ENCODE measurements around the gene FRMD1. TPM values are rescaled to one million over a fixed set of nuclear protein-coding genes. Genes with fewer than 3 reads are reported as not detected.
A peak's percentile ranks its signal among the peaks of the same experiment; 100 is the strongest.

The FRMD1 gene
- polyA plus RNA-seq, 3 donors: 10.7 to 15.8 (median 13.4) TPM

DNA sequence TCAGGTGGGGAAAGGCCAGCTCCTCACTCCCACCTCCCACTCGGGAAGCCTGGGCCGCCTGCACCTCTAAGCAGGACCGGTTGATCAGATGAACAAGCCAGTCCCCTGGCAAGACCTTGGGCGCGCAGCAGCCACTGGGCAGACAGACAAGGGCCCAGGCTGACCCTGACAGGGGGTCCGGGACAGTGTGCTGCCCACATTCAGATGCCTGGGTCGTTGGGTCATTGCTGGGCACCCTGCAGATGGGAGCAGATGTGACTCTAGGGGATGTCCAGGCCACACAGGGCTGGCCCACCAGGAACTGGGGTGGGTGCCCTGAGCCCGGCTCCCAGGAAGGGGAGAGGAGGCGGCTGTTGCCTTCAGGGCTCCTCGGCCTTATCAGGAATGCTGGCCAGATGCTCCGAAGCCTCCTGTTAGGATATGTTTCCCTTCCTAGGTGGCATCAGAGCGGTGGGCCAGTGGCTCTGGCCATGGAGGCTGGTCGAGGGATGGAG, 17.3 kb upstream of the FRMD1 start:
- no peak for DNase-seq (ENCODE audit: low read depth in 3 of 3, low spot score in 2 of 3)

DNA sequence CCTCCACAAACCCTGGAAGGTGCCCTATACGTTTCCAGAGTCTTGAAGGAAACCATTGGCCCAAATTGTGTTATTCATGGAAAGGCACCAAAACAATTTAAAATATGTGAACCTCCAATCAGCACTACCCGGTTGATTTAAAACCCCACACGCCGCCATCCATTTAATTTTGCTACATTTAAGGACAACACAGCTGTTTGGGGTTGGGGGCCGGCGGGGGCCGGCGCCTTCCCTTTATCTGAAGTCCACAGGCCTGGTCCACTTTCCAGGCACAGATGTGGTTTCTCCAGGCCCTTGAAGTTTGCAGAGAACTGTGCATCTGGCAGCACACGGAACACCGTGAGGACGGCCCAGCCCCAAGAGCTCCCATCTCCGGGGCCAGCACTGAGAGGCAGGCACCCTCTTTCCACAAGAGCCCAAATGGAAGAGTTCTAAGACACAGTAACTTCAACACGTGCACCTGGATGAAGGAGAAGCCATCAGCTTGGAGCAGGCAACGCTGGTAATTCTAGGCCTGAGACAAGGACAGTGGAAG, 16.8 kb upstream of the FRMD1 start:
- DNase-seq (ENCODE audit: low read depth in 3 of 3, low spot score in 2 of 3): no peak

DNA sequence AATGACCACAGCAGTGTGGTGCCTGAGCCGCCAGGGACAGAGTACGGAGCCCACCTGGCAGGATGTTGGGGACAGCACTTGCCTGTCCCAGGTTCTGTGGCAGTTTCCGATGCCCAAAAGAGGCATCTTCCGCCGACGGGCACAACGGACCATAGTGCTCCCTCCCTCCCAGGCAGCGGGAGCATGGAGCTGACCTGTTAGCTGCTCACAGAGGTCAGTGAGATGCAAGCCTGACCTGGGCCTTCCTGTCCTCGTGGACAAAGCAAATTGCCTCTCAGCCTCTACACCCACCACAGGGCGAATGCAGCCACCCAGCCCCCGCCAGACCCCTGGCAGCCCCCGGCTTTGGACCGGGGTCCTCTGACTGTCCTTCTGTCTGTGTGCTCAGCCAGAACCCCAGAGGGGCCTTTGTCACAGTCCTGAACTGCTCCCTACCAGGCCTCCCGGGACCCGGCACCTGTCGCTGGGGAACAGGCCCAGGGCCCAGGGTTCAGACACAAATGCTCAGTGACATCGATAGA, 16.2 kb upstream of the FRMD1 start:
- no peak for DNase-seq (ENCODE audit: low read depth in 3 of 3, low spot score in 2 of 3)

DNA sequence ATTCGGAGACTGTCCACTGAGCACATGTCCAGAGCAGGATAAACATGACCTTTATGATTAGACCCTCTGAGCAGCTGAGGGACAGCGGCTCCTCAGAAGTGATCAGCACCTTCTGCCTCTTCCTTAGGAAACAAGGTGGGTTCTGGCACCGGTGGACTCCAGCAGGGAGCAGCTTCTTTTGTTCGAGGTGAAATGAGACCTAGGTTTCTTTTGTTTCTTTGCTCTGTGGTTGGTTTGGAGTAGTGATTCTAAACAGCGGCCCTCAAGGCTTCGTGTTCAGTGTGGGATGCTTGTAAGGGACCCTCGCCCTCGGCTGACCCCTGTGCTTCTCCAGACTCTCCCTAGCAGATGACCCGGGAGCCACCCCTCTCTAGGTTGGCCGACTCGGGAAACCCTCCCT, 14.6 kb upstream of the FRMD1 start:
- DNase-seq (ENCODE audit: low read depth in 3 of 3, low spot score in 2 of 3): no peak

DNA sequence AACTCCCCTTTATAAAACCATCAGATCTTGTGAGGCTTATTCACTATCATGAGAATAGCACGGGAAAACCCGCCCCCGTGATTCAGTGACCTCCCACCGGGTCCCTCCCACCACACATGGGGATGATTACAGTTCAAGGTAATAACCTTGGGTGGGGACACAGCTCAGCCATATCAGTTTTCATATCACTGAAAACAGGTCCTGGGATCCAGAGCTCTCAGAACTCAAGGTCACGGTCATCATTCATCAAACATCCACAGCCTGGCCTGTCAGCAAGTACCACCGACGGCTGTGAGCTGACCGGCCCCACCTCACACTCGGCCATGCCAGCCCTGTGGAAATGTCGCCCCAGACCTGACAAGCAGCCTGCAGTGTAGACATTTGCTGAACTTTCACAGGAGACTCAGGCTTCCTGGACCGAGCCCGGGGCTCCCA, 14.1 kb upstream of the FRMD1 start:
- no peak for DNase-seq (ENCODE audit: low read depth in 3 of 3, low spot score in 2 of 3)

DNA sequence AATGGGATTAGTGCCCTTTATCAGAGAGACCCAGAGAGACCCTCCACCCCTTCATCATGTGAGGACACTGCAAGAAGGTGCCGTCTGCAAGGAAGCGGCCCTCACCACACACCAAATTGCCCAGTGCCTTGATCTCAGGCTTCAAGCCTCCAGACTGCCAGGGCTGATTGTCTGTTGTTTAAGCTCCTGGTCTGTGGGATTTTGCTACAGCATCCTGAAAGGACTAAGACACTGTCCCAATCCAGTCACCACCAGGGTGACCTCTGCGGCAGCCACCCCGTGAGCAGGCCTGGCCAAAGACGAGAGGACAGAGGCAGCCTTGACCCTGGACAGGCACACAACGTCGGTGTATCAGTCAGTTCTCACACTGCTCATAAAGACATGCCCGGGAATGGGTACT, 13.5 kb upstream of the FRMD1 start:
- no peak for DNase-seq (ENCODE audit: low read depth in 3 of 3, low spot score in 2 of 3)

DNA sequence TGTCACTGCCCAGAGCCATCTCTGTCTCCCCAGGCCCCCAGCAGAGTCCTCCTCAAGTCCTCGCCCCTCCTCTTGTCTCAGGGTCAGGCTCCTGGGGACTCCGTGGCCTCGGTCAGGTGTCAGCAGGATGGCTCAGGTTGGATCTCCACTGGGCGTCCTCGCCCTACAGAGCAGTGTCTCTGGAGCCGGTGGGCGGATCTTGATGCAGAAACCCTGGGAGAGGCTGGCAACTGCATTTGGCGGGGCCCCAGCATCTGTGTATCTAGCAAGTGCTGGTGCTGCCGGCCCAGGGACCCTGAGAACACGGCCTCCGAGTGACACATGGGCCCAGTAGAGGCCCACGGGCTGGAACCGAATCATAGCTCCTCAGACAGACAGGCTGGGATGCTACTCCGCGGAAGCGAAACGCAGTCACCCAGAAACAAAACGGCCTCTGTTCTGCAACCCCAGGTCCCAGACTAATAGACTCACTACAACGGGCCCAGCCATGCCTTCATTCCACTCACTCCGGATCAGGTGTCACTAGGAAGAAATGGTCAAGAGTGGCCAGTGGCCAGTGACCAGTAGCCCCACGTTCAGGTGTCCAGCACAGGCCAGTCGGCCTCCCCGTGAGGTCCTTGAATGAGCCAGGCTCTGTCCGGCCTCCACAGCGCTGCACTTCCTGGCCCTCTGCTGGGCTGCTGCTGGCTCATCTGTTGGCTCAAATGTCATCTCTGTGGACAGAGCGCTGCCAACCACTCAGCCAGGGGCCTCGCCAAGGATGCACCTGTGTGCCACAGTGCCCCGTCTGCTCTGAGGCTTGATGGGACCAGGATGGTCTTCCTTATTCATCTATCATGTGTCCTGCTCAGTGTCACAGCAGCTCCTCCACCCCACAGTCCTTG, 12.6 kb upstream of the FRMD1 start:
- DNase-seq (ENCODE audit: low read depth in 3 of 3, low spot score in 2 of 3): no peak

DNA sequence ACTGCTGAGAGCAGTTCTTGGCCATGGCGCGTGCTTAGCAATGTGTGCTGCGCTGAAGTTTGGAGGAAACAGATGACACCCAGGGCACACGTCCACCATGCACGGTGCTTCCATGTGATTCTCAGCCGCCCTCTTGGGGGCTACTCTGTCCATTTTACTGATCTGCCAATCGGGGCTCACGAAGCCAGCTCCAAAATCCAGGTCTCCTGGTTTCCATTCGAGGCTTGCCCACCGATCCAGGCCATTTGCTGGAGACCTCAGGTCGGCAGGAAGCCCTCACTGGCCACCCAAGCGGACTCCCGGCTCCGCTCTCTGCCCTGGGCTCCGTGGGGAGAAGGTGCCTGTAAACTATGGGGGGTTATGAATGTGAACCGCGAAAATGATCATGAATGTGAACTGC, 11.7 kb upstream of the FRMD1 start:
- DNase-seq (ENCODE audit: low read depth in 3 of 3, low spot score in 2 of 3): no peak

DNA sequence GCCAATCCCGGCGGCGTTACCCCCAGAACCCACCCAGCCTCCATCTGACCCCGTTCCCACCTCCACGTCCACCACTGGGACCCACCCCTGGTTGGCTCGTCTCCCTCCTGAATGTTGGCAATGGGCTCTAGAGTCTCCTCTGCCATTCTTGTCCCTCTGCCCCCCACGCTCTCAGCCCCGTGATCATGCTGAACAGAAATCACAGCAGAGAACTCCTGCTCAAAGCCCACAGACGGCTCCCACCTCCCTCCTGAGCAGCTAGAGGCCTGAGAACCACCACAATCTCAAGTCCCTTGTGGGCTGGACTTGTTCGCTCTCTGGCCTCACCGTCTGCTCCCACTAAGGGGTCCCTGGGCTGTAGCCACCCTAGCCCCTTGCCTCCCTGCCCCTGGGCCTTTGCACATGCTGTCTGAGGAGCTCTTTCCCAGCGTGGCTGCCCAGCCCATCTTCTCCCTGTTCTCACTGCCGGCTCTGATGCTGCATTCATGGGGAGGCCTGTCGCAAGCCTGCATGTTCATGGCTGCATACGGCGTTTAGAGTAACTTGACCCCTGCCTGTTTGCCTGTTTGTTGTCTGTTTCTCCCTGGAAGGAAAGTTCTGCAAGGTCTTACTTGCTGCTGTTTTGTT, 11.2 kb upstream of the FRMD1 start:
- DNase-seq (ENCODE audit: low read depth in 3 of 3, low spot score in 2 of 3): no peak

DNA sequence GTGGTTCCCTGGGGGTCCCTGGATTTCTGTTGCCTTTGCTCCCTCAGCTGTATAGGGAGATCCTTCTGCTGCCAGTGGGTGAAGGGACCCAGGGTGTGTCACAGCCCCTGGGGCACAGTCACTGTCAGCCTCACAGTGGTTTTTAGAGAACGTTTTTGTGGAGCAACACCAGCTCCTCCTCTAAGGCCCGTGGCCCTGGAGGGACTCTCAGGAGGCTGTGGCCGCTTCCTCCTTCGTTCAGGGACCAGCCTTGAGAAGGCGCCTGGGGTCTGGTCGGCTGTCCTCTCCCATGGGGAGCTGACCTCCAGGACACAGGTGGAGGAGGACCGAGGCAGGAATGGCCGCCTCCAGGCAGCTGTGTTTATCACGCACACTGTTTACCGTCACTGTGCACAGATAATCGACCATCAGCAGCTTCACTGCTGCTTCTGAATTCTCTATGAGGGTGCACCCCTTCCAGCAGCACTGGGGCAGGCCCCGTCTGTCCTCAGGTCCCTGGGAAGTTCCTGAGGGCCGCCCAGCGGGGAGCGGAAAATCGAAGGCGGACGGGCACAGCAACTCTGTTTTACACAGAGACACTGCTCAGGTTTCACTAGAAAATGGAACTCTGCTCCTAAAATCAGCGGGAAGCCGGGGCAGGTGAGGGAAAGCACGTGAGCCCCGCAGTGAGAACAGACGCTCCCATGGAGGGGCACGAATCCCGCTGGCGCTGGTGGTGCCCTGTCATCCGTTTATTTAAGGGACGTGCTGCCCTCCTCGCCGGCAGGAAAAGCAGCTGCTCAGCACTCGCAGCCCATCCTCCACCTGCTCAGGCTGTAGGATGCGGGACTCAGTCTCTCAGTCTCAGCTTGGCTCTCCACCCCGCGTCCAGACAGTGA, 10.4 kb upstream of the FRMD1 start:
- no peak for DNase-seq (ENCODE audit: low read depth in 3 of 3, low spot score in 2 of 3)

DNA sequence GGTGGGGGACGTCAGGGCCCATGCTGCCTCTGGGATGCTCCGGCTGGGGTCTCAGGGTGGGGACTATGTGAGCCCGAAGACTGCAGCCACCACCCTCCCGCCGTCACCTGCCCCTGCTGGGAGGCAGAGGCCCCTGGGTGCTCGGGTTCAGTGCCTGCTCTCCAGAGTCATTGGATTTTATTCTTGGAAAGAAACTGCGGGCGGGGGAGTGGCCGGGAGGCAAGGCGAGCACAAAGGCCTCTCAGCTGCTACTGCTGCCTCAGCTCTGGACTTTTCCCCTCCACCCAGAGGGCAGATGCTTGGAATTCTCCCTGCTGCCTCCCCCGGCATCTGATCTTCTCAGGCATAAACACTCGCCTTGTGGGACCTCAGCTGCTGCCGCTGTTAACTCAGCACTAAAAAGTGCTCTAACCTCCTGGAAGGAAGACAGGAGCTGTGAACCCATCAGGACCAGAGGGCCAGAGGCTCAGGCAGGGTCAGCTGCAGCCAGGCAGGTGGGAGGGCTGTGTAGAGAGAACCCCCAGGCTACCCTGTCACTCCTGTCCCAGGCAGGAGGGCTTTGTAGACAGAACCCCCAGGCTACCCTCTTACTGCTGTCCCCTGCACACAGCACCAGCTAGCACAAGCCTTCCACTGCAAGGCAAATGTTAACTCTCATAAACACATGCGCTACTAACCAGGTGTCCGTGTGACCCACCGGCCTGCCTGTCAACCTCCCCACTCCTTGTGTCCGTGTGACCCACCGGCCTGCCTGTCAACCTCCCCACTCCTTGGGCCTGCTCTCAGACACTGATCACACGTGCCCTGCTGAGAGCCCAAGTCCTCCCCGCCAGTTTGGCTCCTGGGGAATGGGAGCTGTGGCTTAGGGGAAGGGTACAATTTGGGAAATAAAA, 9.4 kb upstream of the FRMD1 start:
- DNase-seq (ENCODE audit: low read depth in 3 of 3, low spot score in 2 of 3): peak; percentile 82 to 91 (median 87)

DNA sequence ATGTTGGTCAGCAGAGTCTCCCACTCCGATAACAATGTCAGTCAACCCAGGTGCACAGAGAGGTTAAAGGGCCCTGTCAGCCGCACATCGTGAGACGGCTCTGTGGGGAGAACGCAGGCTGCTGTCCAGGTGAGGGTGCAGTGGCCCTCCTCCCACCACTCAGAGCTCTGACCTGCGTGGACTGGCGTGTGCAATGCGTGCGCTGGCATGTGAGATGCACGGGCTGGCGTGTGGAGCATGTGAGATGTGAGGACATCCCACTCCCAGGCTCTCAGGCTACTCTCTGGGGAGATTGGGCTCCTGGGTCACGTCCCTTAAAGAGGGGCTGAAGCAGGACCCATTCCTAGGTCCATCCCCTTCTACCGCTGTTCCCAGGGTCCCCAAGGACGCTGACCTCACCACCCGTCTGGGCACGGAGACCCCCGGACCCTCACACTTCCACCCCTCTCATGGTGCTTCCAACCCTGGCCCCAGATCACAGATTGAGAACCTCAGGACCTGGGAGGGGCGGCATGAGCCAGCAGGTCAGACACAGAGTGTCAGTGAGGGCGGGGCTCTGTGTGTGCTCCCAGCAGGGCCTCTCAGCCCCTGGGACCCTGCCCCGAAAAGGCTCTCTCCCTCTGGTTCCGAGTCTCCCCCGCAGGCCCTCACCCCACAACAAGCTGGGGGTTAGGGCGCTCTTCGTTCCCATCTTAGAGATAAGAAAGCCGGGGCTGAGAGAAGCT, 8.6 kb upstream of the FRMD1 start:
- no peak for DNase-seq (ENCODE audit: low read depth in 3 of 3, low spot score in 2 of 3)

DNA sequence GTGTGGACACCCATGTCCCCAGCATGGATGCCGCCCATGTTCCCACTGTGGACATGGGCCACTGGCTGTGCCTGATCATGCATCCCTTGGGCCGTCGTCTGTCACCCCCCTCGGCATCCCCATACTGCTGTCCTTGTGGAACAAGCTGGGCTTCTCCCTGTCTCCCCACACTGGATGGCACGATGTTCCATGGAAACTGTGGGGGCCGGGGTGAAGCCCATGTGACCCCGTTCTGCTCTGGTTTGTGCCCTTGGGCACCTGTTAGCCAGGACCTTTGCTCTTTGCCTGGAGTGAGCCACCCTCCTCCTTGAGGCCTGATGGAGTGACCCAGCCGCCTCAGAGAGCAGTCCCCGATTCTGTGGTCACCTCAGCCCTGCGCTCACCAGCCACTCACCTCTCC, 7.6 kb upstream of the FRMD1 start:
- no peak for DNase-seq (ENCODE audit: low read depth in 3 of 3, low spot score in 2 of 3)

DNA sequence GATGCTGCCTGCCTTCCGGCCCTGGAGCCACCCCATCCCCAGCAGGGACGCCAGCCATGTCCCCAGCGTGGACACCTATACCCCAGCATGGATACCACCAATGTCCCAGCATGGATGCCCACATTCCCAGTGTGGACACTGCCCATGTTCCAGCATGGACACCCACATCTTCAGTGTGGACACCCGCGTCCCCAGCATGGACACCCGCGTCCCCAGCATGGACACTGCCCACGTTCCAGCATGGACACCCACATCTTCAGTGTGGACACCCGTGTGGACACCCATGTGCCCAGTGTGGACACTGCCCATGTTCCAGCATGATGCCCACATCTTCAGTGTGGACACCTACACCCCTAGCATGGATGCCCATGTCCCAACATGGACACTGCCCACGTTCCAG, 7.1 kb upstream of the FRMD1 start:
- DNase-seq (ENCODE audit: low read depth in 3 of 3, low spot score in 2 of 3): no peak

DNA sequence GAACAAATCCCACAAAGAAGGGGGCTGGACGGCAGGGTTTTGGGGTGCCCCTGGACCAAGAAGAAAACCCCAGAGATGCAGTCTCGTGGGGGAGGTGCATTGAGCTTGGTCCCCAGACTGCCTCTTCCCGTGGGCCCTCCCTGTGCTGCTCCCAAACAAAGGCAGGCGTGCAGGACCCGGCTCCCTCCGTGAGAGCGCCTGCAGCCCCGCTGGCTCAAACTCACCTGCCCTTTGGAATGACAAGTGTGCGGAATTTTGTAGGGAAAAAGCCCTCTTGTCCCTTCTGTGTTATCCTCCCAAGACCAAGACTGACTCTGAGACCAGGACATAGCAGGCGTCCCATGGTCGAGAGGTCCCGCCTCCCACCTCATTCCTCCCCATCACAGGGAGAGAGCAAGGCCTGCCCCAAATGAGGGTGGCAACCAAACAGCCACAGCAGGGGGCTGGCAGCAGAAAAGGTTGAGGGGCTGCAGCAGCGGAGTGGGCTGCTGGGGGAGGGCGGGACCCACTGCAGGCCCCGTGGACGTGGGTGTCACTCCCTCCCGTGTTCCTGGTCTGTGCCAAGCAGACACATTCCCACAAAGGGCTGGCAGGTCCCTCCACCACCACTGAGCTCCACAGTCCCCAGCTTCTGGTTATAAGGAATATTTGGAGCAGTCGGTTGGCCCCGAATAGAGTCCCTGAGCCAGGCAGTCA, 5.6 kb upstream of the FRMD1 start:
- DNase-seq (ENCODE audit: low read depth in 3 of 3, low spot score in 2 of 3): no peak

DNA sequence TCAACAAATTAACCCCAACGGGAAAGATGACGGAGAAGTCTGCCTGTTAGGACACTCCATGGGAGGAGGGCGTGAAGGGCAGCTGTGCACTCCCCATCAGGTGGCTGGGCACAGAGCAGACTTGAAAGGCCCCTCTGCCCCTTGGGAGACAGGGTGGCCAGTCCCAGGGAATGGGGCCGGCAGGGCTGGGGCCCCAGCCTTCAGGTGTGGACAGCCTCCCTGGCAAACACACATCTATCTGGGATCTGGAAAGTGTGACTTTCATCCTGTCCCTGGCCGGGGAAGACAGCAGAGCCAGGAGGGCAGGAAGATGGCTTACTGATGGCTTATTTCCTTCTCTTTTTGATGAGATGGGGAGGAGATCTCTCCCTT, 4.5 kb upstream of the FRMD1 start:
- DNase-seq (ENCODE audit: low read depth in 3 of 3, low spot score in 2 of 3): no peak

DNA sequence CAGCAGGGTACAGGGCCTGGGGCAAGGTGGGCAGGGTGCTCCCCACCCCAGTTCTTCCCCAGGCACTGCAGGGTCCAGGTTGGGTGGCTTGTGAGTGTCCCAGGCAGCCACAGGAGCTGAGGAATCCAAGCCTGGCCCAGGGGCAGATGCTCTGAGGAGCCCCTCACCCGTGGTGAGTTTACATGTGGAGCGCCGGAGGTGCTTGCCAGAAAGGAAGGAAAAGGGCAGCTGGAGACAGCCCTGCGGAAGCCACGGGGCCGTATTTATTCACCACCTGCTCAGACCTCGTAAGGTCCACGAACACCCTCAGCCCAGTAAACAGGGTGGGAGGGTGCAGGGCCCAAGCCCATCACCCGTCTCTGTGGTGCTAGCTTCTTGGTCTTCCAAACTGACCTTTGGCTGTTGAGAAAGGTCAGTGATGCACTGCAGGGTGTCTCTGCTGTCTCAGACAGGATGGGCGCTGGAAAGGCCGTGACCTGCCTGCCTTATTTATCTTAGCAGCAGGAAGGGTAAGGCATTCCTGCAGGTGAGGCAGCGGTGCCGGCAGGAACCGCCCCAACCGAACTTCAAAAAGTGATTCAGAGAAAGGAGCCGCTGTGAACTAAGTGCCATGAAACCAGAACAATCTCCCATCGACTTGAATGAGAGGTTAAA, 4.0 kb upstream of the FRMD1 start:
- DNase-seq (ENCODE audit: low read depth in 3 of 3, low spot score in 2 of 3): no peak
